MG63 (cell line): Measurements from ENCODE around the gene CTBP1. TPM values are rescaled to one million over a fixed set of nuclear protein-coding genes. Genes with fewer than 3 reads are reported as not detected.

Experiments used
- DNase-seq: peaks from one replicate; pipeline ENCODE4 v3.0.0-alpha.2; 2020
- H3K27me3 ChIP-seq: fragments of 250-450 bp; sonication (Bioruptor Pico); 2 replicates; pipeline ENCODE4 v1.5.1; 2020; ENCODE audit warnings: mild to moderate bottlenecking, moderate library complexity
- H3K36me3 ChIP-seq: fragments of 250-450 bp; sonication (Bioruptor Pico); 2 replicates; pipeline ENCODE4 v1.5.1; 2020; ENCODE audit warnings: mild to moderate bottlenecking, moderate library complexity
- H3K4me3 ChIP-seq: fragments of 250-450 bp; sonication (Bioruptor Pico); 2 replicates; pipeline ENCODE4 v1.5.1; 2020; ENCODE audit warnings: mild to moderate bottlenecking, moderate library complexity
- H3K9me3 ChIP-seq: fragments of 250-450 bp; sonication (Bioruptor Pico); 2 replicates; pipeline ENCODE4 v1.5.1; 2020; ENCODE audit warnings: mild to moderate bottlenecking, moderate library complexity
- total RNA-seq: library from RNA; depleted of rRNA; stranded (reverse); fragments of >200 nt; shearing (Covaris generic); gene quantifications from 2 replicates; pipeline ENCODE4 v1.2.3, GENCODE V29; 2014; ENCODE audit warnings: low replicate concordance; rRNA removed

The CTBP1 gene
- total RNA-seq, 1 experiment from 2014 or later, result 178 TPM

DNA sequence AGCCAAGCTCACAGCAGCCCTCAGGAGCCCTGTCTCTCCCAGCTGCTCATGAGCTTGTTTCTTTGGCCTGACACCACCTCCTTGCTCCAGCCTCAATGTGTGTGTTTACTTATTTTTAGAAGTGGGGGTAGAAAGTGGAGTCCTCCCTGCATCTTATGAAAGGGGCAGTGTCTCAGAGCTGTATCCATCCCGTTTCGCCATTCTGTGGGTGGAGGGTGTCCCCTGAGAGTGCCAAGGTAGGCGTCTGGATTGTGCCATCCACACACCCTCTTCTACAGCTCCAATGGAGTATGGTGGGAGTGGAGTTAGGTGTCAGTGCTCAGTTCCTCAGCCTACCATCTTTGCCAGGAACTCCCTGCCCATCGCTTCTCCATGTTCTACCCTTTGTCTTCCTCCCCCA lies 84.9 kb downstream of the CTBP1 start:
- DNase-seq, result no peak
- Histone ChIP-seq H3K27me3 (no peaks in the 10 kb centered on the region), H3K9me3 (no peaks in the 10 kb centered on the region)

More for the DNA sequence above, 84.9 kb downstream of the CTBP1 start:
- Histone ChIP-seq H3K36me3 (peaks cover 6% of the 10 kb centered on the region), H3K4me3 (no peak overlapping the region)

Other genes with a start within 250 kb of the CTBP1 start
- 41.7 and 59.5 TPM in 2 replicates for gene FGFRL1, start 237.5 kb downstream of the CTBP1 start, total RNA-seq
- not detected in 2 replicates for gene RNF212, start 135.6 kb downstream of the CTBP1 start, total RNA-seq
- 26.0 and 43.1 TPM in 2 replicates for gene SPON2, start 76.5 kb downstream of the CTBP1 start, total RNA-seq
- 29.3 and 30.2 TPM in 2 replicates for gene MAEA, start 40.8 kb upstream of the CTBP1 start, total RNA-seq
- 1.2 and 5.3 TPM in 2 replicates for gene UVSSA, start 98.1 kb upstream of the CTBP1 start, total RNA-seq
- not detected in 2 replicates for gene NKX1-1, start 157.3 kb upstream of the CTBP1 start, total RNA-seq